Mesendoderm (in vitro differentiated cells): ENCODE results near the gene TRANK1.

Experiments
- DNase-seq: peaks from one replicate; pipeline ENCODE4 v3.0.0; 2013
- H2AK5ac ChIP-seq: 2 replicates; pipeline ENCODE4 v1.6.1; 2013; ENCODE audit warnings: low read length, inconsistent platforms
- H2BK120ac ChIP-seq: 2 replicates; pipeline ENCODE4 v1.6.1; 2013; ENCODE audit warnings: low read depth, mild to moderate bottlenecking, low read length, moderate library complexity, mixed read lengths
- H2BK15ac ChIP-seq: replicated peaks from 2 replicates; pipeline ENCODE4 v1.6.1; 2013; ENCODE audit warnings: low read depth, mild to moderate bottlenecking, moderate library complexity
- H2BK5ac ChIP-seq: 2 replicates; pipeline ENCODE4 v1.6.1; 2013; ENCODE audit warnings: low read length, inconsistent platforms
- H3K18ac ChIP-seq: 2 replicates; pipeline ENCODE4 v1.6.1; 2013; ENCODE audit warnings: mild to moderate bottlenecking, low read length, mixed read lengths
- H3K23ac ChIP-seq: one replicate; pipeline ENCODE4 v1.6.1; 2013; ENCODE audit warnings: low read length
- H3K27ac ChIP-seq: 2 replicates; pipeline ENCODE4 v1.5.1; 2013; ENCODE audit warnings: low read depth, mild to moderate bottlenecking, inconsistent platforms, low read length, moderate library complexity
- H3K27me3 ChIP-seq: 2 replicates; pipeline ENCODE4 v1.6.1; 2013; ENCODE audit warnings: low read length, control low read depth, mild to moderate bottlenecking, inconsistent platforms; ENCODE audit not compliant: insufficient read depth, poor library complexity
- H3K36me3 ChIP-seq: 2 replicates; pipeline ENCODE4 v1.6.1; 2013; ENCODE audit warnings: low read length, inconsistent platforms; ENCODE audit not compliant: control insufficient read depth, insufficient read depth
- H3K4ac ChIP-seq: one replicate; pipeline ENCODE4 v1.6.1; 2013; ENCODE audit warnings: low read depth, mild to moderate bottlenecking, low read length, moderate library complexity
- H3K4me1 ChIP-seq: 2 replicates; pipeline ENCODE4 v1.6.1; 2013; ENCODE audit warnings: low read depth, low read length, inconsistent platforms; ENCODE audit not compliant: control insufficient read depth
- H3K4me2 ChIP-seq: 2 replicates; pipeline ENCODE4 v1.6.1; 2013; ENCODE audit warnings: low read length
- H3K4me3 ChIP-seq: 2 replicates; pipeline ENCODE4 v1.5.1; 2013; ENCODE audit warnings: mild to moderate bottlenecking, low read length
- H3K56ac ChIP-seq: one replicate; pipeline ENCODE4 v1.6.1; 2013; ENCODE audit warnings: low read length
- H3K79me1 ChIP-seq: 2 replicates; pipeline ENCODE4 v1.6.1; 2013; ENCODE audit warnings: low read length, inconsistent platforms
- H3K79me2 ChIP-seq: 2 replicates; pipeline ENCODE4 v1.6.1; 2013; ENCODE audit warnings: mild to moderate bottlenecking, low read length; ENCODE audit not compliant: control insufficient read depth, insufficient read depth
- H3K9ac ChIP-seq: 2 replicates; pipeline ENCODE4 v1.6.1; 2013; ENCODE audit warnings: low read length, inconsistent platforms
- H4K5ac ChIP-seq: one replicate; pipeline ENCODE4 v1.6.1; 2013; ENCODE audit warnings: low read length
- H4K8ac ChIP-seq: one replicate; pipeline ENCODE4 v1.6.1; 2013; ENCODE audit warnings: low read depth, mild to moderate bottlenecking, control low read depth, low read length, moderate library complexity
- WGBS: extraction: QIAGEN DNeasy Blood & Tissue Kit; methylation state at CpG from one replicate; pipeline ENCODE4 v1.1.7; 2013; ENCODE audit warnings: low lambda C conversion rate, missing lambda C conversion rate; ENCODE audit not compliant: insufficient coverage; ENCODE audit errors: extremely low coverage; 5-methylcytosine and 5-hydroxymethylcytosine counted together

Gene TRANK1

GRCh38 chr3:36795622-36796021 lies 149.2 kb downstream of the TRANK1 start:
- Histone ChIP-seq H3K27me3 (no peaks in the 10 kb centered on the region), H3K4ac (no peak overlapping the region), H2BK120ac (no peak overlapping the region), H3K9ac (no peak overlapping the region), H4K8ac (no peak overlapping the region), H3K27ac (no peak overlapping the region), H3K4me3 (no peak overlapping the region), H2AK5ac (no peak overlapping the region), H3K4me1 (no peaks in the 10 kb centered on the region), H2BK15ac (no peak overlapping the region), H4K5ac (no peak overlapping the region), H3K79me2 (no peaks in the 10 kb centered on the region), H3K79me1 (no peaks in the 10 kb centered on the region), H2BK5ac (no peak overlapping the region), H3K4me2 (no peak overlapping the region), H3K36me3 (no peaks in the 10 kb centered on the region), H3K23ac (no peak overlapping the region), H3K18ac (no peak overlapping the region), H3K56ac (no peak overlapping the region)
- no peak for DNase-seq
- WGBS = no CpG with 5 or more reads among the region's 1 CpG

GRCh38 chr3:36792342-36792741 lies 152.5 kb downstream of the TRANK1 start:
- no peaks in the 10 kb centered on the region for H3K4me1 ChIP-seq
- H2BK15ac ChIP-seq = no peak overlapping the region
- H3K79me1 ChIP-seq = no peaks in the 10 kb centered on the region
- no peak overlapping the region for H4K8ac ChIP-seq
- H3K23ac ChIP-seq = no peak overlapping the region
- peak; percentile 86 for DNase-seq
- H3K27me3 ChIP-seq = no peaks in the 10 kb centered on the region
- H2BK120ac ChIP-seq = no peak overlapping the region
- no peaks in the 10 kb centered on the region for H3K36me3 ChIP-seq
- no peak overlapping the region for H3K4me2 ChIP-seq
- no peak overlapping the region for H3K18ac ChIP-seq
- no peak overlapping the region for H3K9ac ChIP-seq
- H3K56ac ChIP-seq = no peak overlapping the region
- H3K4ac ChIP-seq = no peak overlapping the region
- no peak overlapping the region for H2BK5ac ChIP-seq
- H3K79me2 ChIP-seq = no peaks in the 10 kb centered on the region
- no peak overlapping the region for H4K5ac ChIP-seq
- no peak overlapping the region for H2AK5ac ChIP-seq
- no CpG with 5 or more reads among the region's 4 CpGs for WGBS
- no peak overlapping the region for H3K4me3 ChIP-seq
- H3K27ac ChIP-seq = no peak overlapping the region

- DNase-seq = no peak
- Histone ChIP-seq H2AK5ac (no peak overlapping the region), H3K27ac (no peak overlapping the region), H3K79me1 (no peaks in the 10 kb centered on the region), H3K4me2 (no peak overlapping the region), H3K4me1 (no peaks in the 10 kb centered on the region), H3K79me2 (no peaks in the 10 kb centered on the region), H4K5ac (no peak overlapping the region), H3K18ac (no peak overlapping the region), H3K56ac (no peak overlapping the region), H3K23ac (no peak overlapping the region), H2BK120ac (no peak overlapping the region), H2BK5ac (no peak overlapping the region), H3K36me3 (no peaks in the 10 kb centered on the region), H3K27me3 (no peaks in the 10 kb centered on the region), H4K8ac (no peak overlapping the region), H3K4me3 (no peak overlapping the region), H3K4ac (no peak overlapping the region), H3K9ac (no peak overlapping the region), H2BK15ac (no peak overlapping the region)
- no CpG with 5 or more reads among the region's 6 CpGs for WGBS
These were observed 154.1 kb downstream of the TRANK1 start for GRCh38 chr3:36790765-36791164.

- H3K4me3 ChIP-seq = no peak overlapping the region
- H3K27ac ChIP-seq = no peak overlapping the region
- H3K79me1 ChIP-seq = no peaks in the 10 kb centered on the region
- H3K9ac ChIP-seq = no peak overlapping the region
- no peak for DNase-seq
- no peak overlapping the region for H2BK5ac ChIP-seq
- no peak overlapping the region for H4K5ac ChIP-seq
- no peak overlapping the region for H2AK5ac ChIP-seq
- no peak overlapping the region for H4K8ac ChIP-seq
- no peak overlapping the region for H3K4ac ChIP-seq
- no peak overlapping the region for H3K56ac ChIP-seq
- no peak overlapping the region for H3K18ac ChIP-seq
- no peaks in the 10 kb centered on the region for H3K4me1 ChIP-seq
- H3K36me3 ChIP-seq = no peaks in the 10 kb centered on the region
- no peak overlapping the region for H2BK120ac ChIP-seq
- H3K79me2 ChIP-seq = no peaks in the 10 kb centered on the region
- H3K4me2 ChIP-seq = no peak overlapping the region
- H3K27me3 ChIP-seq = no peaks in the 10 kb centered on the region
- WGBS = no CpG with 5 or more reads among the region's 3 CpGs
- no peak overlapping the region for H3K23ac ChIP-seq
- H2BK15ac ChIP-seq = no peak overlapping the region
These were observed 157.6 kb downstream of the TRANK1 start for GRCh38 chr3:36786921-36787890.

GRCh38 chr3:36784138-36784635 lies 160.7 kb downstream of the TRANK1 start:
- Histone ChIP-seq H3K56ac (no peak overlapping the region), H3K36me3 (no peaks in the 10 kb centered on the region), H3K4me2 (no peak overlapping the region), H3K9ac (no peak overlapping the region), H2BK120ac (no peak overlapping the region), H3K27ac (no peak overlapping the region), H3K4ac (no peak overlapping the region), H2BK15ac (no peak overlapping the region), H3K18ac (no peak overlapping the region), H4K8ac (no peak overlapping the region), H3K79me1 (no peaks in the 10 kb centered on the region), H2AK5ac (no peak overlapping the region), H2BK5ac (no peak overlapping the region), H3K4me3 (no peak overlapping the region), H3K23ac (no peak overlapping the region), H3K27me3 (no peaks in the 10 kb centered on the region), H3K79me2 (no peaks in the 10 kb centered on the region), H4K5ac (no peak overlapping the region), H3K4me1 (no peaks in the 10 kb centered on the region)
- WGBS = no CpG with 5 or more reads among the region's 3 CpGs
- DNase-seq = no peak
